SK-N-SH (cell line): Measurements from ENCODE around the gene RORB. TPM values are rescaled to one million over a fixed set of nuclear protein-coding genes. Genes with fewer than 3 reads are reported as not detected.

Source experiments
- CTCF ChIA-PET: fragments of 300-600, 350-600 bp; formaldehyde crosslinking; extraction: SDS; loops from one replicate; lab custom pipeline; 2021; lab: Yijun Ruan, JAX
- POLR2A ChIA-PET: fragments of 350-600 bp; sonication (Branson Sonifier 250); formaldehyde crosslinking; extraction: SDS; loops from one replicate; lab custom pipeline; 2020; ENCODE audit warnings: antibody characterized with exemption, inconsistent platforms; lab: Yijun Ruan, JAX
- DNase-seq: peaks from one replicate; pipeline ENCODE4 v3.0.0; 2012
- H2AFZ ChIP-seq: fragments of 200-600 bp; sonication (generic); 2 replicates; pipeline ENCODE4 v1.8.1; 2016; ENCODE audit warnings: antibody characterized with exemption, mild to moderate bottlenecking, low read depth
- H3F3A ChIP-seq: fragments of 200-600 bp; sonication (generic); replicated peaks from 2 replicates; pipeline ENCODE3; 2016; ENCODE audit warnings: antibody characterized with exemption, mild to moderate bottlenecking; ENCODE audit not compliant: insufficient read depth
- H3K27ac ChIP-seq, 2 experiments: fragments of 200-500 bp in 1 of 2; fragments of 200-600 bp in 1 of 2; sonication (Bioruptor generic) in 1 of 2; sonication (generic), shearing (Covaris generic) in 1 of 2; 2 replicates each; pipeline versions ENCODE4 v1.5.1 to v1.6.1; 2014 to 2016; ENCODE audit warnings: low read depth in 2 of 2, inconsistent platforms in 1 of 2, low read length in 1 of 2, mild to moderate bottlenecking in 1 of 2, mixed read lengths in 1 of 2
- H3K27me3 ChIP-seq: fragments of 200-600 bp; sonication (generic), shearing (Covaris generic); 2 replicates; pipeline ENCODE4 v1.6.1; 2016; ENCODE audit warnings: mixed run types; ENCODE audit not compliant: insufficient read depth
- H3K36me3 ChIP-seq, 2 experiments: fragments of 200-500 bp in 1 of 2; fragments of 200-600 bp in 1 of 2; sonication (Bioruptor generic) in 1 of 2; sonication (generic) in 1 of 2; replicated peaks in 1 of 2; 2 replicates each; pipeline versions ENCODE3 to v1.5.1; 2014 to 2016; ENCODE audit warnings: low read length in 1 of 2, mild to moderate bottlenecking in 1 of 2; ENCODE audit not compliant: insufficient read depth in 2 of 2, control insufficient read depth in 1 of 2
- H3K4me1 ChIP-seq, 2 experiments: fragments of 200-500 bp in 1 of 2; fragments of 200-600 bp in 1 of 2; sonication (Bioruptor generic) in 1 of 2; sonication (generic), shearing (Covaris generic) in 1 of 2; 2 replicates each; pipeline versions ENCODE4 v1.5.1 to v1.6.1; 2014 to 2016; ENCODE audit warnings: low read depth in 1 of 2, low read length in 1 of 2, mixed run types in 1 of 2; ENCODE audit not compliant: insufficient read depth in 2 of 2, control insufficient read depth in 1 of 2
- H3K4me2 ChIP-seq: fragments of 200-600 bp; sonication (generic), shearing (Covaris generic); 2 replicates; pipeline ENCODE4 v1.6.1; 2017; ENCODE audit warnings: mixed run types
- H3K4me3 ChIP-seq, 2 experiments: fragments of 200-500 bp in 1 of 2; fragments of 200-600 bp in 1 of 2; sonication (Bioruptor generic) in 1 of 2; sonication (generic), shearing (Covaris generic) in 1 of 2; 2 replicates each; pipeline versions ENCODE4 v1.5.1 to v1.8.1; 2014 to 2016; ENCODE audit warnings: low read depth in 2 of 2, inconsistent platforms in 1 of 2, low read length in 1 of 2, mild to moderate bottlenecking in 1 of 2, mixed read lengths in 1 of 2, moderate library complexity in 1 of 2
- H3K79me2 ChIP-seq: fragments of 200-600 bp; sonication (generic); 2 replicates; pipeline ENCODE4 v1.8.1; 2017; ENCODE audit warnings: mild to moderate bottlenecking; ENCODE audit not compliant: insufficient read depth
- H3K9ac ChIP-seq: fragments of 200-600 bp; sonication (generic); 2 replicates; pipeline ENCODE4 v1.6.1; 2017; ENCODE audit warnings: mixed run types
- H3K9me2 ChIP-seq: fragments of 200-600 bp; sonication (generic); 2 replicates; pipeline ENCODE4 v1.6.1; 2017; ENCODE audit warnings: mixed run types
- H3K9me3 ChIP-seq: fragments of 200-600 bp; sonication (generic); 2 replicates; pipeline ENCODE4 v1.6.1; 2017; ENCODE audit warnings: mixed run types, mild to moderate bottlenecking, moderate library complexity
- H4K20me1 ChIP-seq: fragments of 200-600 bp; sonication (generic); 2 replicates; pipeline ENCODE4 v1.6.1; 2017; ENCODE audit warnings: mild to moderate bottlenecking, mixed run types; ENCODE audit not compliant: insufficient read depth
- CTCF ChIP-seq: fragments of 200-600 bp; sonication (generic); IDR thresholded peaks from 2 replicates; pipeline ENCODE4 v1.6.1; 2017; ENCODE audit warnings: antibody characterized with exemption, mild to moderate bottlenecking, moderate library complexity
- EP300 ChIP-seq, 2 experiments: IDR thresholded peaks; 2 replicates each; pipeline versions ENCODE4 v1.4.0 to v1.6.1; 2012; ENCODE audit warnings: borderline replicate concordance in 1 of 2, low read depth in 1 of 2, low read length in 1 of 2
- FOSL2 ChIP-seq: IDR thresholded peaks from 2 replicates; pipeline ENCODE4 v1.4.0; 2012; ENCODE audit warnings: low read depth, mild to moderate bottlenecking, moderate library complexity, borderline replicate concordance
- GABPA ChIP-seq: IDR thresholded peaks from 2 replicates; pipeline ENCODE4 v1.4.0; 2012; ENCODE audit warnings: low read depth, mild to moderate bottlenecking
- GATA2 ChIP-seq: sonication (generic); formaldehyde crosslinking; IDR thresholded peaks from 2 replicates; pipeline ENCODE4 v1.5.0; 2020; ENCODE audit warnings: mild to moderate bottlenecking, missing genetic modification reagents
- IRF3 ChIP-seq: fragments of 150-350 bp; IDR thresholded peaks from 2 replicates; pipeline ENCODE4 v1.6.1; 2016; ENCODE audit warnings: mild to moderate bottlenecking, low read depth, low read length
- JUND ChIP-seq: IDR thresholded peaks from 2 replicates; pipeline ENCODE4 v1.4.0; 2012
- MXI1 ChIP-seq: IDR thresholded peaks from 2 replicates; pipeline ENCODE4 v1.6.1; 2012; ENCODE audit warnings: mild to moderate bottlenecking, low read depth, low read length, improper control_type of control experiment
- NFIC ChIP-seq: IDR thresholded peaks from 2 replicates; pipeline ENCODE4 v1.4.0; 2012; ENCODE audit warnings: borderline replicate concordance
- NRF1 ChIP-seq: IDR thresholded peaks from 2 replicates; pipeline ENCODE4 v1.6.1; 2012; ENCODE audit warnings: low read depth, mild to moderate bottlenecking, low read length
- POLR2AphosphoS5 ChIP-seq: IDR thresholded peaks from 2 replicates; pipeline ENCODE4 v1.6.1; 2012; ENCODE audit warnings: low read depth, low read length
- RCOR1 ChIP-seq: fragments of 150-350 bp; IDR thresholded peaks from 2 replicates; pipeline ENCODE4 v1.6.1; 2017; ENCODE audit warnings: antibody characterized with exemption, low read length
- TEAD4 ChIP-seq: IDR thresholded peaks from 2 replicates; pipeline ENCODE4 v1.4.0; 2012; ENCODE audit warnings: mild to moderate bottlenecking, borderline replicate concordance; ENCODE audit not compliant: insufficient read depth
- USF1 ChIP-seq: IDR thresholded peaks from 2 replicates; pipeline ENCODE4 v1.4.0; 2012; ENCODE audit warnings: low read depth, borderline replicate concordance
- USF2 ChIP-seq: fragments of 150-350 bp; IDR thresholded peaks from 2 replicates; pipeline ENCODE4 v1.6.1; 2017; ENCODE audit warnings: antibody characterized with exemption, low read length, low read depth, borderline replicate concordance
- ZBTB33 ChIP-seq: IDR thresholded peaks from 2 replicates; pipeline ENCODE4 v1.4.0; 2012; ENCODE audit warnings: low read depth, borderline replicate concordance
- WGBS: methylation state at CpG from one replicate; pipeline ENCODE4 v1.1.6; 2017; ENCODE audit warnings: low lambda C conversion rate; 5-methylcytosine and 5-hydroxymethylcytosine counted together
- polyA plus RNA-seq, 3 experiments: library from polyadenylated mRNA; depleted of rRNA; stranded (reverse); fragments of >200 nt; gene quantifications; 2 replicates each; pipeline ENCODE4 v1.2.3, GENCODE V29; 2012

RORB gene
- polyA plus RNA-seq, 1 of the 3 experiments (the other 2 are of a cell fraction), result 0.13 TPM

GRCh38 chr9:74630228-74630627 lies 133.1 kb downstream of the RORB start:
- no peaks in the 10 kb centered on the region; a peak in 1 of 4 replicates for H3K4me1 ChIP-seq
- DNase-seq, result no peak
- no peaks in the 10 kb centered on the region for H3K27me3 ChIP-seq
- TF ChIP-seq USF1 (no peak), GABPA (no peak), EP300 (IDR thresholded peaks at IDR 0.05; ENCODE audit: borderline replicate concordance in 1 of 2, low read depth in 1 of 2, low read length in 1 of 2) (no peak), ZBTB33 (no peak), NRF1 (no peak), MXI1 (no peak), IRF3 (no peak), FOSL2 (no peak), USF2 (no peak), JUND (no peak), NFIC (no peak), POLR2AphosphoS5 (no peak), RCOR1 (no peak), TEAD4 (no peak), CTCF (no peak), GATA2 (CRISPR knock-in tag) (no peak)
- no peak overlapping the region for H3K27ac ChIP-seq
- 40% methylated on average over 7 of the region's 7 CpGs for WGBS
- H3K36me3 ChIP-seq, result no peaks in the 10 kb centered on the region
- POLR2A ChIA-PET, result no interaction called here
- no peaks in the 10 kb centered on the region for H3F3A ChIP-seq
- H3K79me2 ChIP-seq, result no peaks in the 10 kb centered on the region
- no peak overlapping the region for H3K9ac ChIP-seq
- no peak overlapping the region for H2AFZ ChIP-seq
- no peaks in the 10 kb centered on the region for H3K9me2 ChIP-seq
- no peak overlapping the region for H3K4me3 ChIP-seq
- no peak overlapping the region for H3K4me2 ChIP-seq
- H4K20me1 ChIP-seq, result no peaks in the 10 kb centered on the region
- CTCF ChIA-PET, result interaction anchor here (0.9 to 1.4 kb wide), 4 partner anchors 11 to 58 kb away, joined by 3 to 4 read pairs (median 4); no protein-coding TSS in a partner anchor
- H3K9me3 ChIP-seq, result no peaks in the 10 kb centered on the region
